Osteoblast (primary cell): ENCODE data around the gene SMG1. TPM values are rescaled to one million over a fixed set of nuclear protein-coding genes. Genes with fewer than 3 reads are reported as not detected.
"Not testable (repeated sequence)": the region's sequence is repeated elsewhere in the genome, so short reads cannot be mapped to it uniquely, and the experiment has no call there.

Source experiments
- DNase-seq: peaks from one replicate; pipeline ENCODE4 v3.0.0; 2011; ENCODE audit warnings: low spot score, mixed read lengths; ENCODE audit not compliant: insufficient read length; ENCODE audit errors: missing footprints
- H2AFZ ChIP-seq: 2 replicates; pipeline ENCODE4 v1.6.0; 2011; ENCODE audit warnings: mild to moderate bottlenecking, low read length
- H3K27ac ChIP-seq: 2 replicates; pipeline ENCODE4 v1.5.1; 2011; ENCODE audit warnings: mild to moderate bottlenecking, low read depth, low read length, moderate library complexity
- H3K27me3 ChIP-seq: 2 replicates; pipeline ENCODE4 v1.6.0; 2012; ENCODE audit warnings: mild to moderate bottlenecking, control low read depth, inconsistent platforms, low read length, moderate library complexity; ENCODE audit not compliant: insufficient read depth
- H3K36me3 ChIP-seq: 2 replicates; pipeline ENCODE4 v1.5.1; 2011; ENCODE audit warnings: mild to moderate bottlenecking, low read length, control low read depth, moderate library complexity; ENCODE audit not compliant: insufficient read depth
- H3K4me1 ChIP-seq: 2 replicates; pipeline ENCODE4 v1.5.1; 2011; ENCODE audit warnings: mild to moderate bottlenecking, low read length, control low read depth, moderate library complexity; ENCODE audit not compliant: insufficient read depth
- H3K4me2 ChIP-seq: 2 replicates; pipeline ENCODE4 v1.6.0; 2011; ENCODE audit warnings: mild to moderate bottlenecking, low read length; ENCODE audit not compliant: insufficient read depth
- H3K4me3 ChIP-seq: fragments of 200-600 bp; sonication (generic); 3 replicates; pipeline ENCODE4 v1.5.1; 2012; ENCODE audit warnings: mild to moderate bottlenecking, low read length, inconsistent platforms; ENCODE audit not compliant: insufficient read depth
- H3K79me2 ChIP-seq: 2 replicates; pipeline ENCODE4 v1.6.0; 2012; ENCODE audit warnings: mild to moderate bottlenecking, low read length, control low read depth, inconsistent platforms; ENCODE audit not compliant: insufficient read depth
- H3K9me3 ChIP-seq: 2 replicates; pipeline ENCODE4 v1.5.1; 2011; ENCODE audit warnings: low read depth, low read length, control low read depth
- H4K20me1 ChIP-seq: 2 replicates; pipeline ENCODE4 v1.6.0; 2012; ENCODE audit warnings: mild to moderate bottlenecking, low read length, control low read depth; ENCODE audit not compliant: insufficient read depth
- CTCF ChIP-seq: IDR thresholded peaks from 2 replicates; pipeline ENCODE4 v1.5.1; 2011; ENCODE audit warnings: mild to moderate bottlenecking, low read depth, low read length, moderate library complexity; ENCODE audit errors: extremely low read depth
- total RNA-seq: library from RNA; depleted of rRNA; stranded (reverse); fragments of >200 nt; gene quantifications from 2 replicates; pipeline ENCODE4 v1.2.3, GENCODE V29; 2012

The SMG1 gene
- total RNA-seq, 1 donor = 101 TPM

- Histone ChIP-seq H3K4me3 (no peak overlapping the region), H3K36me3 (peaks cover 54% of the 10 kb centered on the region), H3K4me1 (peaks cover 7% of the 10 kb centered on the region), H3K27me3 (no peaks in the 10 kb centered on the region), H2AFZ (no peak overlapping the region), H3K79me2 (peaks cover 51% of the 10 kb centered on the region), H3K9me3 (no peaks in the 10 kb centered on the region), H4K20me1 (peaks cover 55% of the 10 kb centered on the region), H3K27ac (no peak overlapping the region), H3K4me2 (no peak overlapping the region)
- DNase-seq = no peak
- no peak for TF ChIP-seq CTCF
Observed at GRCh38 chr16:18782697-18783429, 143.3 kb downstream of the SMG1 start.

- Histone ChIP-seq H4K20me1 (peaks cover 39% of the 10 kb centered on the region), H3K36me3 (peaks cover 38% of the 10 kb centered on the region), H3K79me2 (peaks cover 35% of the 10 kb centered on the region)
- H3K4me3 ChIP-seq, H3K4me1 ChIP-seq, H3K27ac ChIP-seq, H3K27me3 ChIP-seq, H3K4me2 ChIP-seq, H2AFZ ChIP-seq, DNase-seq, H3K9me3 ChIP-seq: not testable (repeated sequence)
Observed at GRCh38 chr16:18781232-18781631, 145.0 kb downstream of the SMG1 start.

GRCh38 chr16:18780460-18781026 is 145.7 kb downstream of the SMG1 start:
- Histone ChIP-seq H4K20me1 (peaks cover 32% of the 10 kb centered on the region), H3K79me2 (peaks cover 28% of the 10 kb centered on the region), H3K36me3 (peaks cover 31% of the 10 kb centered on the region)
- H3K27ac ChIP-seq, H3K4me3 ChIP-seq, H2AFZ ChIP-seq, DNase-seq, H3K9me3 ChIP-seq, H3K4me2 ChIP-seq, H3K27me3 ChIP-seq, H3K4me1 ChIP-seq: not testable (repeated sequence)

- not testable (repeated sequence) for H4K20me1 ChIP-seq, H2AFZ ChIP-seq, H3K27ac ChIP-seq, H3K9me3 ChIP-seq, H3K79me2 ChIP-seq, H3K4me3 ChIP-seq, H3K4me1 ChIP-seq, H3K36me3 ChIP-seq, H3K4me2 ChIP-seq, DNase-seq, H3K27me3 ChIP-seq
Observed at GRCh38 chr16:18777664-18778063, 148.5 kb downstream of the SMG1 start.

- not testable (repeated sequence) for H3K9me3 ChIP-seq, DNase-seq, H3K4me3 ChIP-seq, H3K36me3 ChIP-seq, H4K20me1 ChIP-seq, H3K4me1 ChIP-seq, H3K79me2 ChIP-seq, H3K27ac ChIP-seq, H3K27me3 ChIP-seq, H3K4me2 ChIP-seq, H2AFZ ChIP-seq
Observed at GRCh38 chr16:18776334-18776733, 149.9 kb downstream of the SMG1 start.

- H3K27ac ChIP-seq, DNase-seq: not testable (repeated sequence)
Observed at GRCh38 chr16:18774651-18775050, 151.6 kb downstream of the SMG1 start.

GRCh38 chr16:18772171-18772570 is 154.0 kb downstream of the SMG1 start:
- H3K27ac ChIP-seq, H3K4me1 ChIP-seq, H3K4me3 ChIP-seq, H3K79me2 ChIP-seq, H3K36me3 ChIP-seq, H3K4me2 ChIP-seq, DNase-seq, H3K9me3 ChIP-seq, H2AFZ ChIP-seq, H4K20me1 ChIP-seq, H3K27me3 ChIP-seq: not testable (repeated sequence)

More at GRCh38 chr16:18774651-18775050, 151.6 kb downstream of the SMG1 start:
- not testable (repeated sequence) for H3K79me2 ChIP-seq, H3K4me2 ChIP-seq, H3K4me3 ChIP-seq, H3K9me3 ChIP-seq, H2AFZ ChIP-seq, H3K27me3 ChIP-seq, H3K4me1 ChIP-seq, H4K20me1 ChIP-seq, H3K36me3 ChIP-seq

GRCh38 chr16:18770336-18770962 is 155.8 kb downstream of the SMG1 start:
- not testable (repeated sequence) for H2AFZ ChIP-seq, H3K36me3 ChIP-seq, H3K79me2 ChIP-seq, H3K4me1 ChIP-seq, H3K4me3 ChIP-seq, H3K27ac ChIP-seq, H3K4me2 ChIP-seq, H3K27me3 ChIP-seq, H3K9me3 ChIP-seq, H4K20me1 ChIP-seq, DNase-seq
